Measurements from ENCODE around the gene BABAM2.

The BABAM2 gene

GRCh38 chr2:28182348-28182747, 291.8 kb downstream of the BABAM2 start:
- in situ Hi-C loops (cut with MboI; ENCODE audit: low sequenced_read_pairs) = no loop called here

GRCh38 chr2:28185153-28185552, 294.6 kb downstream of the BABAM2 start:
- in situ Hi-C loops (cut with MboI; ENCODE audit: low sequenced_read_pairs) = no loop called here

GRCh38 chr2:28185891-28186290, 295.4 kb downstream of the BABAM2 start:
- in situ Hi-C loops (cut with MboI; ENCODE audit: low sequenced_read_pairs) = no loop called here

- in situ Hi-C loops (cut with MboI; ENCODE audit: low sequenced_read_pairs) = no loop called here
Measured at GRCh38 chr2:28187186-28187585, 296.7 kb downstream of the BABAM2 start.

- in situ Hi-C loops (cut with MboI; ENCODE audit: low sequenced_read_pairs) = no loop called here
Measured at GRCh38 chr2:28188436-28188835, 297.9 kb downstream of the BABAM2 start.

GRCh38 chr2:28193630-28194403, 303.3 kb downstream of the BABAM2 start:
- in situ Hi-C loops (cut with MboI; ENCODE audit: low sequenced_read_pairs) = no loop called here

GRCh38 chr2:28199995-28200679, 309.6 kb downstream of the BABAM2 start:
- in situ Hi-C loops (cut with MboI; ENCODE audit: low sequenced_read_pairs) = no loop called here

- in situ Hi-C loops (cut with MboI; ENCODE audit: low sequenced_read_pairs) = no loop called here
Measured at GRCh38 chr2:28201671-28202180, 311.2 kb downstream of the BABAM2 start.

GRCh38 chr2:28202719-28203118, 312.2 kb downstream of the BABAM2 start:
- in situ Hi-C loops (cut with MboI; ENCODE audit: low sequenced_read_pairs) = no loop called here

GRCh38 chr2:28206762-28207161, 316.2 kb downstream of the BABAM2 start:
- in situ Hi-C loops (cut with MboI; ENCODE audit: low sequenced_read_pairs) = no loop called here

- in situ Hi-C loops (cut with MboI; ENCODE audit: low sequenced_read_pairs) = no loop called here
Measured at GRCh38 chr2:28209261-28209691, 318.7 kb downstream of the BABAM2 start.

- in situ Hi-C loops (cut with MboI; ENCODE audit: low sequenced_read_pairs) = no loop called here
Measured at GRCh38 chr2:28209864-28210263, 319.3 kb downstream of the BABAM2 start.

- in situ Hi-C loops (cut with MboI; ENCODE audit: low sequenced_read_pairs) = no loop called here
Measured at GRCh38 chr2:28210535-28210934, 320.0 kb downstream of the BABAM2 start.

GRCh38 chr2:28216331-28216730, 325.8 kb downstream of the BABAM2 start:
- in situ Hi-C loops (cut with MboI; ENCODE audit: low sequenced_read_pairs) = no loop called here

- in situ Hi-C loops (cut with MboI; ENCODE audit: low sequenced_read_pairs) = no loop called here
Measured at GRCh38 chr2:28217042-28217740, 326.7 kb downstream of the BABAM2 start.

GRCh38 chr2:28219138-28219537, 328.6 kb downstream of the BABAM2 start:
- in situ Hi-C loops (cut with MboI; ENCODE audit: low sequenced_read_pairs) = no loop called here

- in situ Hi-C loops (cut with MboI; ENCODE audit: low sequenced_read_pairs) = no loop called here
Measured at GRCh38 chr2:28219758-28220368, 329.3 kb downstream of the BABAM2 start.

- in situ Hi-C loops (cut with MboI; ENCODE audit: low sequenced_read_pairs) = no loop called here
Measured at GRCh38 chr2:28224648-28225472, 334.3 kb downstream of the BABAM2 start.

GRCh38 chr2:28225473-28226080, 335.0 kb downstream of the BABAM2 start:
- in situ Hi-C loops (cut with MboI; ENCODE audit: low sequenced_read_pairs) = no loop called here

GRCh38 chr2:28226558-28226957, 336.0 kb downstream of the BABAM2 start:
- in situ Hi-C loops (cut with MboI; ENCODE audit: low sequenced_read_pairs) = no loop called here

Data from HL-60/S4 (cell line).